Chondrocyte (in vitro differentiated cells): Measurements from ENCODE around the gene ISG15. TPM values are rescaled to one million over a fixed set of nuclear protein-coding genes. Genes with fewer than 3 reads are reported as not detected.
A peak's percentile ranks its signal among the peaks of the same experiment; 100 is the strongest.
"Not testable (repeated sequence)": the region's sequence is repeated elsewhere in the genome, so short reads cannot be mapped to it uniquely, and the experiment has no call there.

Source experiments
- DNase-seq: peaks from one replicate; pipeline ENCODE4 v3.0.0; 2021; ENCODE audit warnings: mixed read lengths, low spot score
- H3K27ac Mint-ChIP-seq: one replicate; pipeline ENCODE4 v1.8.0; 2021; ENCODE audit warnings: mild to moderate bottlenecking, moderate library complexity, mixed read lengths; ENCODE audit not compliant: unreplicated experiment
- H3K27me3 Mint-ChIP-seq: 2 replicates; pipeline ENCODE4 v1.8.0; 2021; ENCODE audit warnings: low read depth, mixed read lengths
- H3K36me3 Mint-ChIP-seq: 2 replicates; pipeline ENCODE4 v1.8.0; 2021; ENCODE audit warnings: low read depth, mixed read lengths
- H3K4me1 Mint-ChIP-seq: 2 replicates; pipeline ENCODE4 v1.8.0; 2021; ENCODE audit warnings: low read depth, mild to moderate bottlenecking, mixed read lengths
- H3K4me3 Mint-ChIP-seq: one replicate; pipeline ENCODE4 v1.8.0; 2021; ENCODE audit warnings: mild to moderate bottlenecking, moderate library complexity, mixed read lengths; ENCODE audit not compliant: unreplicated experiment
- H3K9me3 Mint-ChIP-seq: 2 replicates; pipeline ENCODE4 v1.8.0; 2021; ENCODE audit warnings: low read depth, mixed read lengths
- total RNA-seq: library from RNA; stranded (reverse); gene quantifications from 3 replicates; pipeline ENCODE4 v1.2.1, GENCODE V29; 2021
- TF ChIP-seq, protein P1 (sequence below): fragments of 200-600 bp; sonication (generic); IDR thresholded peaks from 2 replicates; pipeline ENCODE4 v1.5.0; 2021; ENCODE audit warnings: antibody characterized with exemption, mild to moderate bottlenecking, moderate library complexity

Gene ISG15
- total RNA-seq, 1 donor from 2014 or later, result 42.2 TPM

GRCh38 chr1:1014799-1015681 is 1.7 kb downstream of the ISG15 start:
- no peak overlapping the region for H3K4me3 Mint-ChIP-seq
- no peak for DNase-seq
- TF ChIP-seq, protein P1, sequence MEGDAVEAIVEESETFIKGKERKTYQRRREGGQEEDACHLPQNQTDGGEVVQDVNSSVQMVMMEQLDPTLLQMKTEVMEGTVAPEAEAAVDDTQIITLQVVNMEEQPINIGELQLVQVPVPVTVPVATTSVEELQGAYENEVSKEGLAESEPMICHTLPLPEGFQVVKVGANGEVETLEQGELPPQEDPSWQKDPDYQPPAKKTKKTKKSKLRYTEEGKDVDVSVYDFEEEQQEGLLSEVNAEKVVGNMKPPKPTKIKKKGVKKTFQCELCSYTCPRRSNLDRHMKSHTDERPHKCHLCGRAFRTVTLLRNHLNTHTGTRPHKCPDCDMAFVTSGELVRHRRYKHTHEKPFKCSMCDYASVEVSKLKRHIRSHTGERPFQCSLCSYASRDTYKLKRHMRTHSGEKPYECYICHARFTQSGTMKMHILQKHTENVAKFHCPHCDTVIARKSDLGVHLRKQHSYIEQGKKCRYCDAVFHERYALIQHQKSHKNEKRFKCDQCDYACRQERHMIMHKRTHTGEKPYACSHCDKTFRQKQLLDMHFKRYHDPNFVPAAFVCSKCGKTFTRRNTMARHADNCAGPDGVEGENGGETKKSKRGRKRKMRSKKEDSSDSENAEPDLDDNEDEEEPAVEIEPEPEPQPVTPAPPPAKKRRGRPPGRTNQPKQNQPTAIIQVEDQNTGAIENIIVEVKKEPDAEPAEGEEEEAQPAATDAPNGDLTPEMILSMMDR, result peak; percentile 69
- peaks cover 22% of the 10 kb centered on the region for H3K4me1 Mint-ChIP-seq
- H3K9me3 Mint-ChIP-seq, result no peaks in the 10 kb centered on the region
- H3K27me3 Mint-ChIP-seq, result no peaks in the 10 kb centered on the region
- no peaks in the 10 kb centered on the region for H3K36me3 Mint-ChIP-seq
- peak overlapping the region; percentile 8 for H3K27ac Mint-ChIP-seq

DNA sequence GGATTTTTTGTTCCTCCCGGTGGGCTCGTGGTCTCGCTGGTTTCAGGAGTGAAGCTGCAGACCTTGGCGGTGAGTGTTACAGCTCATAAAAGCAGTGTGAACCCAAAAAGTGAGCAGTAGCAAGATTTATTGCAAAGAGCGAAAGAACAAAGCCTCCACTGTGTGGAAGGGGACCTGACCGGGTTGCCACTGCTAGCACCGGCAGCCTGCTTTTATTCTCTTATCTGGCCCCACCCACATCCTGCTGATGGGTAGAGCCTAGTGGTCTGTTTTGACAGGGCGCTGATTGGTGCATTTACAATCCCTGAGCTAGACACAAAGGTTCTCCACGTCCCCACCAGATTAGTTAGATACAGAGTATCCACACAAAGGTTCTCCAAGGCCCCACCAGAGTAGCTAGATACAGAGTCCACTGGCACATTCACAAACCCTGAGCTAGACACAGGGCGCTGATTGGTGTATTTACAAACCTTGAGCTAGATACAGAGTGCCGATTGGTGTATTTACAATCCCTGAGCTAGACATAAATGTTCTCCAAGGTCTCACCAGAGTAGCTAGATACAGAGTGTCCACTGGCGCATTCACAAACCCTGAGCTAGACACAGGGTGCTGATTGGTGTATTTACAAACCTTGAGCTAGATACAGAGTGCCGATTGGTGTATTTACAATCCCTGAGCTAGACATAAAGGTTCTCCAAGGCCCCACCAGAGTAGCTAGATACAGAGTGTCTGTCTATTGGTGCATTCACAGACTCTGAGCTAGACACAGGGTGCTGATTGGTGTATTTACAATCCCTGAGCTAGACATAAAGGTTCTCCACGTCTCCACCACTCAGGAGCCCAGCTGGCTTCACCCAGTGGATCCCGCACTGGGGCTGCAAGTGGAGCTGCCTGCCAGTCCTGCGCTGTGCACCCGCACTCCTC is 4.4 kb downstream of the ISG15 start:
- not testable (repeated sequence) for H3K27ac Mint-ChIP-seq, DNase-seq, H3K4me3 Mint-ChIP-seq, H3K36me3 Mint-ChIP-seq, H3K9me3 Mint-ChIP-seq, H3K27me3 Mint-ChIP-seq
- H3K4me1 Mint-ChIP-seq, result peaks cover 37% of the 10 kb centered on the region

DNA sequence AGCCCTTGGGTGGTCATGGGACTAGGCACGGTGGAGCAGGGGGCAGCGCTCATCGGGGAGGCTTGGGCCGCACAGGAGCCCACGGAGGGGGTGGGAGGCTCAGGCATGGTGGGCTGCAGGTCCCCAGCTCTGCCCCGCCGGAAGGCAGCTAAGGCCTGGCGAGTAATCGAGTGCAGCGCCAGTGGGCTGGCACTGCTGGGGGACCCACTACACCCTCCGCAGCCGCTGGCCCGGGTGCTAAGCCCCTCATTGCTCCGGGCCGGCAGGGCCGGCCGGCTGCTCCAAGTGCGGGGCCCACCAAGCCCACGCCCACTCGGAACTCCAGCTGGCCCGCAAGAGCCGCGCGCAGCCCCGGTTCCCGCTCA is 5.0 kb downstream of the ISG15 start:
- not testable (repeated sequence) for H3K9me3 Mint-ChIP-seq, DNase-seq, H3K4me3 Mint-ChIP-seq, H3K27ac Mint-ChIP-seq, H3K36me3 Mint-ChIP-seq, H3K27me3 Mint-ChIP-seq
- peaks cover 36% of the 10 kb centered on the region for H3K4me1 Mint-ChIP-seq

DNA sequence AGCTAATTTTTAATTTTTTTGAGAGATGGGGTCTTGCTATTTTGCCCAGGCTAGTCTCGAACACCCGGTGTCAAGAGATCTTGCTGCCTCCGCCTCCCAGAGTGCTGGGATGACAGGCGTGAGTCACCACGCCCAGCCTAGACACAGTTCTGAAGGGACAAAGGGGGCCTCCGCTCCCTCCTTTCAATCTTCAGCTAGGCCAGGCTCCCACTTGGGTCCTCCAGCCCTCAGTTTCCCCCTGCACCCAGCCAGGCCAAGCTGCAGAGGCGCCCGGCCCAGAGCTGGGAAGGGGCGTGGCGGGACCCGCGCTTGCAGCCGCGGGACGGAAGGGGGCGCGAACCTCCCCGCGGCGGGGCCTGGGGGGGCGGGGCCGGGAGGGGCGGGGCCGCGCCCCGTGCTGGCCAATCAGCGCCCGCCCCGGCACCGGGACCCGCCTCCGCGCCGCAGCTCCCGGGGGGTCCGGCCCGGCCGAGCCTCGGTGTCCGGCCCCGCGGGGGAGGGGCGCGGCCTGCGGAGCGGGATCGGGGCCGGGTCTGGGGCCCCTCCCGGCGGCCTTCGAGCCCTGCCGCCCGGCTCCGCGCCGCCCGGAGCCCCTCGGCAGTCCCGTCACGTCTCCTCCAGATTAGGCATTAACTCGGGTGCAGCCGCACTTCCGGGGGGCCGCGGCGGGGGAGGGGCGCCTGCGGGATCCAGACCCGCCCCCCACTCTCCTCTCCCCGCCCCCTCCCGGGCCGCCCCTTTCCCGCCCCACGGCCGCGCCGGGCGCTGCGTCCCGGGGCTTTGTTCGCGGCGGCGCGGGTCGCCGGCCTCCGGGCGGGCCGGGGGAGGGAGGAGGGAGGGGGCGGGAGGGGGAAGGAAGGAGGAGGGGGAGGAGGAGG is 6.1 kb downstream of the ISG15 start:
- Mint-ChIP-seq H3K36me3 (no peaks in the 10 kb centered on the region), H3K27me3 (no peaks in the 10 kb centered on the region), H3K4me3 (peak overlapping the region; percentile 35), H3K27ac (no peak overlapping the region), H3K4me1 (peaks cover 26% of the 10 kb centered on the region), H3K9me3 (no peaks in the 10 kb centered on the region)
- DNase-seq, result no peak
- TF ChIP-seq, protein P1, result peak; percentile 74

DNA sequence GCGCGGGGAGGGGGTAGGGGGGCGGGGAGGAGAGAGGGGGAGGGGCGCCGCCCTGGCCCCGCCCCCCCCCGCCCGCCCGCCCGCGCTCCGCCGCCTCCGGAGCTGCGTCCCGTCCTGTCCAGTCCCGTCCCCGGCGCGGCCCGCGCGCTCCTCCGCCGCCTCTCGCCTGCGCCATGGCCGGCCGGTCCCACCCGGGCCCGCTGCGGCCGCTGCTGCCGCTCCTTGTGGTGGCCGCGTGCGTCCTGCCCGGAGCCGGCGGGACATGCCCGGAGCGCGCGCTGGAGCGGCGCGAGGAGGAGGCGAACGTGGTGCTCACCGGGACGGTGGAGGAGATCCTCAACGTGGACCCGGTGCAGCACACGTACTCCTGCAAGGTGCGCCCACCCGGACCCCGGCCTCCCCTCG is 6.7 kb downstream of the ISG15 start, which contains the start of gene AGRN:
AGRN (plus strand) TSS at position 121 of the 405 bp plus-strand sequence; CDS start at position 174, 53 bp downstream.
- no peaks in the 10 kb centered on the region for H3K9me3 Mint-ChIP-seq
- TF ChIP-seq, protein P1, result no peak
- peak within 1 kb of the TSS; percentile 76 for H3K4me3 Mint-ChIP-seq
- peaks cover 28% of the 10 kb centered on the region for H3K4me1 Mint-ChIP-seq
- no peaks in the 10 kb centered on the region for H3K36me3 Mint-ChIP-seq
- no peaks in the 10 kb centered on the region for H3K27me3 Mint-ChIP-seq
- peak within 1 kb of the TSS; percentile 66 for H3K27ac Mint-ChIP-seq
- DNase-seq, result no peak
